ENCODE data around the gene ZHX3.
A peak's percentile ranks its signal among the peaks of the same experiment; 100 is the strongest.
"Not testable (repeated sequence)": the region's sequence is repeated elsewhere in the genome, so short reads cannot be mapped to it uniquely, and the experiment has no call there.

The ZHX3 gene

GRCh38 chr20:41258474-41258873, 59.1 kb downstream of the ZHX3 start:
- DNase-seq (ENCODE audit: low read depth in 2 of 2) = no peak

GRCh38 chr20:41256516-41256915, 61.0 kb downstream of the ZHX3 start:
- no peak for DNase-seq (ENCODE audit: low read depth in 2 of 2)

- DNase-seq (ENCODE audit: low read depth in 2 of 2) = no peak
Measured at GRCh38 chr20:41255655-41256054, 61.9 kb downstream of the ZHX3 start.

GRCh38 chr20:41249411-41250281, 67.9 kb downstream of the ZHX3 start:
- peak; percentile 36 to 51 for DNase-seq (ENCODE audit: low read depth in 2 of 2)

- no peak for DNase-seq (ENCODE audit: low read depth in 2 of 2)
Measured at GRCh38 chr20:41248368-41249024, 69.0 kb downstream of the ZHX3 start.

- no peak for DNase-seq (ENCODE audit: low read depth in 2 of 2)
Measured at GRCh38 chr20:41247523-41248367, 69.8 kb downstream of the ZHX3 start.

GRCh38 chr20:41245086-41245707, 72.3 kb downstream of the ZHX3 start:
- DNase-seq (ENCODE audit: low read depth in 2 of 2) = no peak

- no peak for DNase-seq (ENCODE audit: low read depth in 2 of 2)
Measured at GRCh38 chr20:41242807-41243206, 74.7 kb downstream of the ZHX3 start.

- DNase-seq (ENCODE audit: low read depth in 2 of 2) = no peak
Measured at GRCh38 chr20:41242352-41242751, 75.2 kb downstream of the ZHX3 start.

GRCh38 chr20:41237233-41237632, 80.3 kb downstream of the ZHX3 start:
- DNase-seq (ENCODE audit: low read depth in 2 of 2) = not testable (repeated sequence)

GRCh38 chr20:41236818-41237217, 80.7 kb downstream of the ZHX3 start:
- DNase-seq (ENCODE audit: low read depth in 2 of 2) = not testable (repeated sequence)

- DNase-seq (ENCODE audit: low read depth in 2 of 2) = no peak
Measured at GRCh38 chr20:41234546-41234945, 83.0 kb downstream of the ZHX3 start.

GRCh38 chr20:41234041-41234440, 83.5 kb downstream of the ZHX3 start:
- DNase-seq (ENCODE audit: low read depth in 2 of 2) = no peak

- DNase-seq (ENCODE audit: low read depth in 2 of 2) = peak; percentile 90 to 91
Measured at GRCh38 chr20:41232973-41233926, 84.3 kb downstream of the ZHX3 start.

- no peak for DNase-seq (ENCODE audit: low read depth in 2 of 2)
Measured at GRCh38 chr20:41231136-41231535, 86.4 kb downstream of the ZHX3 start.

GRCh38 chr20:41230136-41230535, 87.4 kb downstream of the ZHX3 start:
- no peak for DNase-seq (ENCODE audit: low read depth in 2 of 2)

- no peak for DNase-seq (ENCODE audit: low read depth in 2 of 2)
Measured at GRCh38 chr20:41229259-41229658, 88.3 kb downstream of the ZHX3 start.

- DNase-seq (ENCODE audit: low read depth in 2 of 2) = no peak
Measured at GRCh38 chr20:41228858-41229257, 88.7 kb downstream of the ZHX3 start.

- no peak for DNase-seq (ENCODE audit: low read depth in 2 of 2)
Measured at GRCh38 chr20:41226426-41226825, 91.1 kb downstream of the ZHX3 start.

- DNase-seq (ENCODE audit: low read depth in 2 of 2) = no peak
Measured at GRCh38 chr20:41225091-41225490, 92.4 kb downstream of the ZHX3 start.

GRCh38 chr20:41224281-41224680, 93.2 kb downstream of the ZHX3 start:
- DNase-seq (ENCODE audit: low read depth in 2 of 2) = no peak

All from fibroblast of skin of left biceps (primary cell).